Activated effector memory CD4-positive, alpha-beta T cell treated with Interleukin-2 at 50 U/mL for 16 hours (primary cell): ENCODE results near the gene EXOC3L2.

ENCODE experiments used
- DNase-seq: peaks from one replicate; pipeline ENCODE4 v3.0.0-alpha.2; 2020

Gene EXOC3L2

GRCh38 chr19:45217957-45218334 is 27.3 kb downstream of the EXOC3L2 start:
- no peak for DNase-seq

- no peak for DNase-seq
Measured at GRCh38 chr19:45217193-45217956, 27.8 kb downstream of the EXOC3L2 start.

GRCh38 chr19:45216667-45217066 is 28.5 kb downstream of the EXOC3L2 start:
- no peak for DNase-seq

- no peak for DNase-seq
Measured at GRCh38 chr19:45215391-45216191, 29.6 kb downstream of the EXOC3L2 start.

GRCh38 chr19:45213031-45213430 is 32.2 kb downstream of the EXOC3L2 start:
- no peak for DNase-seq

- DNase-seq, result no peak
Measured at GRCh38 chr19:45211751-45212381, 33.3 kb downstream of the EXOC3L2 start.

- no peak for DNase-seq
Measured at GRCh38 chr19:45206328-45206727, 38.9 kb downstream of the EXOC3L2 start.

- DNase-seq, result no peak
Measured at GRCh38 chr19:45205810-45206209, 39.4 kb downstream of the EXOC3L2 start.

- DNase-seq, result no peak
Measured at GRCh38 chr19:45202637-45203036, 42.6 kb downstream of the EXOC3L2 start.

- DNase-seq, result no peak
Measured at GRCh38 chr19:45200568-45200967, 44.6 kb downstream of the EXOC3L2 start.

GRCh38 chr19:45195764-45196163 is 49.4 kb downstream of the EXOC3L2 start:
- DNase-seq, result no peak

GRCh38 chr19:45191375-45191774 is 53.8 kb downstream of the EXOC3L2 start:
- DNase-seq, result no peak

GRCh38 chr19:45189971-45190370 is 55.2 kb downstream of the EXOC3L2 start:
- no peak for DNase-seq

- DNase-seq, result no peak
Measured at GRCh38 chr19:45187421-45188100, 57.6 kb downstream of the EXOC3L2 start.

GRCh38 chr19:45186509-45187334 is 58.5 kb downstream of the EXOC3L2 start:
- DNase-seq, result no peak

GRCh38 chr19:45184115-45184514 is 61.1 kb downstream of the EXOC3L2 start:
- DNase-seq, result no peak

GRCh38 chr19:45182758-45183157 is 62.4 kb downstream of the EXOC3L2 start:
- DNase-seq, result no peak

GRCh38 chr19:45180936-45181335 is 64.3 kb downstream of the EXOC3L2 start:
- DNase-seq, result no peak

- DNase-seq, result no peak
Measured at GRCh38 chr19:45179892-45180370, 65.3 kb downstream of the EXOC3L2 start.

GRCh38 chr19:45179072-45179891 is 65.9 kb downstream of the EXOC3L2 start:
- DNase-seq, result peak; percentile 28
